22Rv1 (cell line): Measurements from ENCODE around the gene GFOD2.

Experiments used
- ZFX ChIP-seq: fragments of 450-650 bp; IDR thresholded peaks from 2 replicates; pipeline ENCODE4 v1.6.1; 2017; ENCODE audit warnings: antibody characterized with exemption, borderline replicate concordance
- TF ChIP-seq, protein P1 (sequence below): fragments of 450-650 bp; IDR thresholded peaks from 2 replicates; pipeline ENCODE4 v1.5.1; 2017; ENCODE audit warnings: mild to moderate bottlenecking

DNA sequence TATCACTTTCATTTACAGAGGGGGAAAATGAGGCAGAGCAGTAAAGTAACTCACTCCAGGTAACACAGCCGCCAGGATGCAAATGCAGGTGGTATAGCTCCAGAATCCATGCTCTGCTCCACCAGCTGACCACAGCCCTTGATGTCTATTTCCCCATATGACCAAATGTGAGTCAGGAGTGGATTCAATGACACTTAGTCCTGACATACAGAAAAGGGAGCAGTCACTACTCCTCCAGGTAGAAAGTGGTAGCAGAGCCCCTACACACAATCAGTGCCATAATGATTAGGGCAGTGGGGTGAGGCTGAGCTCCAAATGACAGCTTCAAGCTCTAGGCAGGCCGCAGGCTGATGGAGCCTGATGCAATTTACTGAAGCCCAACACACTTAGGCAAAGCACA is 43.3 kb upstream of the GFOD2 start:
- TF ChIP-seq, protein P1, sequence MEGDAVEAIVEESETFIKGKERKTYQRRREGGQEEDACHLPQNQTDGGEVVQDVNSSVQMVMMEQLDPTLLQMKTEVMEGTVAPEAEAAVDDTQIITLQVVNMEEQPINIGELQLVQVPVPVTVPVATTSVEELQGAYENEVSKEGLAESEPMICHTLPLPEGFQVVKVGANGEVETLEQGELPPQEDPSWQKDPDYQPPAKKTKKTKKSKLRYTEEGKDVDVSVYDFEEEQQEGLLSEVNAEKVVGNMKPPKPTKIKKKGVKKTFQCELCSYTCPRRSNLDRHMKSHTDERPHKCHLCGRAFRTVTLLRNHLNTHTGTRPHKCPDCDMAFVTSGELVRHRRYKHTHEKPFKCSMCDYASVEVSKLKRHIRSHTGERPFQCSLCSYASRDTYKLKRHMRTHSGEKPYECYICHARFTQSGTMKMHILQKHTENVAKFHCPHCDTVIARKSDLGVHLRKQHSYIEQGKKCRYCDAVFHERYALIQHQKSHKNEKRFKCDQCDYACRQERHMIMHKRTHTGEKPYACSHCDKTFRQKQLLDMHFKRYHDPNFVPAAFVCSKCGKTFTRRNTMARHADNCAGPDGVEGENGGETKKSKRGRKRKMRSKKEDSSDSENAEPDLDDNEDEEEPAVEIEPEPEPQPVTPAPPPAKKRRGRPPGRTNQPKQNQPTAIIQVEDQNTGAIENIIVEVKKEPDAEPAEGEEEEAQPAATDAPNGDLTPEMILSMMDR, result no peak
- TF ChIP-seq ZFX, result no peak
